UCSD-AML1 (cell line): ENCODE measurements around the gene ABCA5.

Experiments used
- DNase-seq: peaks from one replicate; lab custom pipeline; 2025; ENCODE audit not compliant: unreplicated experiment; lab: John Stamatoyannopoulos, UW

ABCA5 gene

GRCh38 chr17:69269131-69269998, 57.6 kb downstream of the ABCA5 start:
- DNase-seq, result no peak

DNA sequence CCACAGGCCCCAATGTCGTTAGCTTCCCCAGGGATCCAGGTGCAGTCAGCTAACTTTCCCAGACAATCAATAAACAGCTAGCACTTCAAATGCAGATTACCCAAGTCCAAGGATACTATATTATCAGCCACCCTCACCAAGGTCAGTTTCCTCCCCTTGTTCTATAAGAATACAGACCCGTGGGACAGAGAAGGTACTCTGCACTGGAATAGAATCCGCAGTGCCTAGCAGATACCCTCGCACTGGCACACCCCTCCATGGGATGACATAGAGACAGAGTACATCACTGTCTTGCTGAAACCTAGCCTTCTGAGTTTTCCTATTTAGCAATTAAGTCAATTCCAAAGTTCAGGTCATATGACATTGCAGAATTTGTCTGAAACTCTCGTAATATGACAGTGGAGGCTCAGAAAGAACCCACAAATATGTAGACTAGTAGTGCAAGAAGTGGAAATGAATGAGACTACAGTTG, 58.4 kb downstream of the ABCA5 start:
- DNase-seq, result no peak

DNA sequence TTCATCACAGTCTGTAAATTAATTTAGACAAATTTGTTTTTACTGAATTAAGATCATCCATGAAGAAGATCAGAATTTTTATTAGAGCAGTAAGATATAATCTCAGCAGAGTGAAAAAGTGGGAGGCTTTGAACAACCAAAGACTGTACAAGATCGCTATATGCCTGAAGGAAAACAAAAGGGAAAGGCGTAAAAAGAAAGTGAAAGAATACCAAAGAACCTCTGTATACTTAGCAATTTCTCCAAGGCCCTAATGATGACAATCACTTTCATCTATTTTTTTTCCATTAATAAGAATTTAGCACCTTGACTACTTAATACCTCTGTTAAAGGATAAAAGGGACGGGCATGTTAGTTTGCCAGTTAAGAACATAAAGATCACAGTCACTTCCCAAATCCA, 59.7 kb downstream of the ABCA5 start:
- DNase-seq, result no peak

DNA sequence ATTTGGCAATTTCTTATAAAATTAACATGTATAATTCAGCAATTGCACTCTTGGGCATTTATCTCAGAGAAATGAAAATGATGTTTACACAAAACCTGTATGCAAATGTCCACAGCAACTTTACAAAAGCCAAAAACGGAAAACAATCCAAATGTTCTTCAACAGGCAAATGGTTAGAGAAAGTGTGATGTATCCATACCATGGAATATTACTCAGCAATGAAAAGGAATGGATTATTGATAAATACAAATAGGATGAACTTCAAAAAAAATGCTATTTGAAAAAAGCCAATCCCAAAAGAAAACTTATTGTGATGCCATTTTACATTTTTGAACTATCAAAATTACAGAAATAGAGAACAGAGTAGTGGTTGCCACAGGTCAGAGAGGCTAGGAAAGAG, 61.1 kb downstream of the ABCA5 start:
- no peak for DNase-seq

GRCh38 chr17:69254187-69254586, 72.7 kb downstream of the ABCA5 start:
- no peak for DNase-seq

GRCh38 chr17:69250641-69251040, 76.3 kb downstream of the ABCA5 start:
- no peak for DNase-seq

DNA sequence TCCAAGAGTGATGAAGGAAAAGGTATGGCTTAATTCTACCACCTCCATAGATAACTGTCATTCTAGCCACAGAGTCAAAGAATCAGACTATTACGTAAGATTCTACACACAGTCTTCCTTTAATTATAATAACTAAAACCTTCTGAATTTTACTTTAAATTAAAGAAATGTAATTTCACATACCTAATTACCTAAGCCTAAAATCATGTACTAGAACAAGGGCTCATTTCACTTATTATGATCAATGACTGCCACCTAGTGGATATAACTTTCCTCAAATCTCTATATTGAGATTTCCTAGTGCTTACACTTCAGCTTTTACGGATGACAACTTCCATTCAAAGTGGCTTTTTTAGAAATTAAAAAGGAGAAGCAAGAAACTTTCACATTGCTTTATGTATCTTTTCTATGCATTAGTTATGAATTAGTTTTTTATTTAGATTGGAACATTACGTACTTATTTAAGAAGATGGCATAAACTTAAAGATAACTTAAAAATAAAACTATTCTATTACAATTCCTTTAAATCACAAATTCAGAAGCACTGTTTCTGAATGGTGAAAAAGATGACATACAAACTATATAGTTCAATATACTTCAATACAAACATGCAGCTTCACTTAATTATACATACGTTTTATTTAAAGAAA, 80.1 kb downstream of the ABCA5 start:
- DNase-seq, result no peak

- no peak for DNase-seq
Measured at GRCh38 chr17:69246202-69246601, 80.7 kb downstream of the ABCA5 start.

DNA sequence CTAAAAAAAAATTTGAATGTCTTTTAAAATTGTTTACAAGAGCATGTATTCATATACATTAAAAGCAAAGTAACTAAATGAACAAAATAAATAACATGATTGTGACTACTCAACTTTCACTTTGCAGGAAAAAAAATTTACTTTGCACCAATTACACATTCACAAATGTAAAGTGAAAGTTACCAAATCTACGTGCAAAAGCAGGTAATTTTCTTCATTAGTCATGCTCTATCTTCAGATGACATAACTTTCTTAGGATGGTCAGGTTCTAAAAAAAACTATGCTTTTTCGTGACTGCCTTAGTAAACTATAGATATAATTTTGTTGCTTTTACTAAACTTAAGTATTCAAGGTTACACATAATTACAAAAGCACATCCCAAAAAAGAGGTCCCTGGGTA, 81.3 kb downstream of the ABCA5 start:
- DNase-seq, result no peak

DNA sequence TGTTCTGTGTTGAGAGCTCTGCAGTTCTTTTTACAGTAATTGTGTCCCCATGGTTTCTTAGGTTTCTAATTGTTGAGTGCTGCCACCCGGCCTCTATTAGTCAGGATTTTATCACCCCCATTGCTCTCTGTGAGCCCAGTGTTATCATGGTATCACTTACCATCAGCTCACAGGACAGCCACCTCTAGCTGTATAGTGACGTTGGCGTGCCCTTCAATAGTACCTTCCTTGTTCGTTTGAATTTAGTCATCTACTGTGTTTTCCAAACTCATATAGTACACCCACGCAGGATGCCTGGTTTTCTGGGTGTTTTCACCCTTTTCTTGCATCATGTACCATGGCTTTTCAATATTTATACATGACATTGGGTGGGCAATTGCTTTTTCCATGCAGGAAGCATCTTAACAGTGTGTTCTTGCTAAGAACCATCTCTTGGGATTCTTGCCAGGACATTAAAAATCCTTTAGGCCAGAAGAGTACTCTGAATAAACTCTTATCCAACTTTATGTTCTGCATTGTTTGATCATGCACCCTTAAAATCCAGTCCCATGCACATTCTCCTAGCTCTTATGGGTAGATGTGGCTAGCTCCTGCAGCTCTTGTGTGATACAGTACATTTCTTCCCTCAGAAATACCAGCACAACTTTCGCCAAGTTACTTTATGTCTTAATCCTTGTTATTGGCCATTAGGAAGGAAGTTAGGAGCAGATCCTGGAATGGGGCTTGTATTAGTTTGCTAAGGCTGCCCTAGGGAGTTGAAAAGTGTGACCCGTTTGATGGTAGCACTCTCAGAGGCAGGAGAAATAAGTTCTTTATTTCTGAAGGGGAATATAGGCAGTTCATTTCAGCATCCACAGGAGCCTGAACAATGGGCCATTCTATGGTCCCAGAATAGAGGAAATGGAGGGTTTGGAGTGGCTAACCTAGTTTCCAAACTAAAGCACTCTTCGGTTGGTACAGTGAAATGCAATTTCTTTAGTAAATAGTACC, 87.0 kb downstream of the ABCA5 start:
- no peak for DNase-seq

DNA sequence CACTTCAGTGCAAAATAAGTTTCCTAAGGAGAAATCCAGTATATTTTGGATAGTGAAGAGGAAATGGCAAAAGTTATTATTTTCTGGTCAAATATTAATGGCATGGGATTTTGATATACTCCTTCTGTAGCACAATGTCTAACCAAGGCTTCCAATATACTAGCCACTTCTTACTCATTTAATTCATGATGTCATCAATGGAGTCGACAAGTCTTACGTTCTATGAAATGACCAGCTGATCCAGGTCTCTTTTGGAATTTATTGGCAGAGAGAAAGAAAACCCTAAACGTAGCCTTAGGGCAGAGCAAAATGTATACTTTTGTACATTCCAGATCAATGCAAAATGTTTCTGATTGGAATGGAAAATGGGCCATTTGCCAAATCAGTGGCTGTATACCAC, 90.0 kb downstream of the ABCA5 start:
- DNase-seq, result no peak

DNA sequence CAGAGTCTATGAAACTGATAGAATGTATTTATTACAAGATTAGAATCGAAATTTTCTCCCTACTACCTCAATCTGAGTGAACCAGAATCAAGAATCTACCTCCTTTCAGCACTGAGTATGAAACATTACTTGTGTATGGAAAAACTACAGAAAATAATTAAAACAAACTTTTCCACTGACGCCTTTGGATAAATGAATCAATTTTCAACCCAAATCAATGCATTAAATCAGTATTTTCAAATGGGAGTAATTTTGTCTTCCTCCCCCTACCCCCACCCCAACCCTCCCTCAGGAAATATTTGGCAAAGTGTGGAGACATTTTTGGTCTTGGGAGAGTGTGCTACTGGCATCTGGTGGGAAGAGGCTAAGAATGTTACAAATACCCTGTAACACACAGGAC, 90.5 kb downstream of the ABCA5 start:
- no peak for DNase-seq

DNA sequence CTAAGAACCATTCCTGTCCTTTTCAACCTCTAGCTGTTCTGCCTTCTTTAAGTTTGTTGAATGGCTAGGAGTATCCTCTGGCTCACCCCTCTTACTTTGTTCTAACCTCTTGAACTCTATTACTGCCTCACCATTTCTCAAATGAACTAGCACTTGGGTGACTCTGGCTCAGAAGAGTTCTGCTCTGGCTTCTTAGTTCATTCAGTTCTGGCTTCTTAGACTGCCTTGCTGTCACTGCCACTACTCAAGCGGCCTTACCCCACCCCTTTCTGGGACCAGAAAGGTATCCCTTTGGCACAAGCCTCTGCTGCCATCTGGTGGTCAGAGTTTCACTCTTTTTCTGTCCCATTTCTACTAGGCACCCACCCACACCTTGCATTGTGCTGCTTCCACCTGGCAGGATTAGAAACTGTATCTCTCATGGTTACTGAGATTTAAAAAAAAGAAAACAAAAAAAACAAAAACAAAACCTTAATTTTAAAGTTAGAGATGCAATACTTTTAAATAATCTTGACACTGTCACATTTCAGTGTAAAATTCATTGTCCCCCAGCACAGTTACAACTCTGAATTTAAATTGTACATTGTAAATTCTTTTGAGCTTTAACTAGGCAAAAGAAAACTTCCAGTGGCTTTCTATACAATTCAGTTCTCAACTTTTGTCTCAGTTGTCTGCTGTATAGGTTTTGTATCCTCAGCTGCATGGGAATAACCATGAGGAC, 91.4 kb downstream of the ABCA5 start:
- peak; percentile 77 for DNase-seq

DNA sequence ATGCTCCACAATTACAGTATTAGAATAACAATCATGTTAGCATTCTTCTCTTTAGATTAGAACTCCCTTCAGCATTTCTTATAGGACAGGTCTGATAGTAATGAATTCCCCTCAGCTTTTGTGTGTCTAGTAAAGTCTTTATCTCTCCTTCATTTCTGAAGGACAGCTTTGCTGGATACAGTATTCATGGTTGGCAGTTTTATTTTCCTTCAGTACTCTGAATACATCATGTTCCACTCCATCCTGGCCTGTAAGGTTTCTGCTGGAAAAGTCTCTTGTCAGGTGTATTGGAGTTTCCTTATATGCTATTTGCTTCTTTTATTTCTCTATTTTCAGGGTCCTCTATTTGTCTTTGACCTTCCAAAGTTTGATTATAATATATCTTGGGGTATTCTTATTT, 94.3 kb downstream of the ABCA5 start:
- no peak for DNase-seq

- no peak for DNase-seq
Measured at GRCh38 chr17:69231521-69231920, 95.4 kb downstream of the ABCA5 start.

DNA sequence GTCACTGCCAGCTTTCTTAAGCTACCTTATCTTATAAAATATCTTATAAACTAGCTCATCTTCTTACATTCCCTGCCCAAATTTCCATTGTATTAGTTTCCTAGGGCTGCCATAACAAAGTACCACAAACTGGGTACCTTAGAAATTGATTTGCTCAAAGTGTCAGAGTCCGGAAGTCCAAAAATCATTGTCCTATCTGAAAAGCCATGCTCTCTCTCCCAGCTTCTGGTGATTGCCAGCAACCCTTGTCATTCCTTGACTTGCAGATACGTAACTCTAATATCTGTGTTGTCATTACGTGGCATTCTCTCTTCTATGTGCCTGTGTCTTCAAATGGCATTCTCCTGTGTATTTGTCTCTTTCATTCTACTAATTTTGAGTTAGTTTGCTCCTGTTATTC, 96.0 kb downstream of the ABCA5 start:
- no peak for DNase-seq

- no peak for DNase-seq
Measured at GRCh38 chr17:69228576-69228975, 98.4 kb downstream of the ABCA5 start, which contains the start of gene ABCA10. Gene ABCA10 (minus strand): TSS chr17:69228824. CDS start chr17:69225358, 3,466 bp downstream.

DNA sequence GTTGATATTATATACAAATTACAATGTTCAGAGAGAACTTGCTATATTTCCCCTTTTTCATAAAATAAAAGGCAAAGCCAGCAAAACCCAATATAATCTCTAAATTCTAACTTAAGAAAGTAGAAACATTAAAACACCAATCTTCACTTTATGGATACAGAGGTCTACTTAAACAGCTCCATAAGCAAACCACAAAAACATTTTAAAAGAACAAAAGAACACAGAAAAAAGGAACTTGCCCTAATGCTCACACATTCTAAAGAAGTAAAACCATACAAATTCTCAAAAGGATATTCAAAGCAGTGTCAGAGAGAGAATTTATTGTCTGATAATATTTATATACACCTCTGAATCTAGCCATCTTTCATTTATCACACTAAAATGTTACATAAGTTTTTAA, 98.9 kb downstream of the ABCA5 start:
- DNase-seq, result no peak

DNA sequence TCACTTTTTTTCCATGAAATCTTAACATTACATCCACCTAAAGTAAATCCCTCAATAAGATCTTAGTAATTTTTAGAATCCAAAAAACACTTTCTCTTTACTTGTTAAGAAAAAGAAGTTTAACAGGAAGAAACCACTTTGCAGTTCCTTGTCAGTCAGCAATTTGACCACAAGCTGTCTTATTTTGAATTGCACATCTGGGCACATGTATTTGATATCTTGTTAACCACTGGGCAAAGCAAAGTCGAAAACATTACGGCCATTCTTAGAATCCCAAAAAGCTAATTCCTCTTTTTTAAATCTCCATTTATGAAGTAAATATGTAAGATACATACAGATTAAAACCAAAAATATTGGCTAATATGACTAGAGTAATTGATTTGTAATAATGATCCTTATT, 99.4 kb downstream of the ABCA5 start:
- DNase-seq, result no peak

DNA sequence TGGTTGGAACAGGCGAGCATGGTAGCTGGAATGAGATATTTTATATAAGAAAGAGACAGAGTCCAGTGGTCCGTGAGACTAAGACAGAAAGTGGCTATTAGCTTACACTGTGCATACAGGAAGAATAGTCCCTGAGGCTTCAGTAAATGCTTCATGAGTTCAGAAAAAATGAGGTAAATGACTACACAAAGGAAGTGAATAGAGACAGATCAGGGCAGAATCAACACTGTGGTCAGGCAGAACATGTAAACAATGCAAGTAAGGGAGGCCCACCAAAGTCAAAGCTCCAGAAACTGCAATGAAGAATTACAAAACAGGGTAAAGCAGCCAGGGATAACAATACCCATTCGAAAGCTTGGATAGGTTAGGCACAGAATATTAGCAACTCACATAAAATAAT, 103.1 kb downstream of the ABCA5 start:
- DNase-seq, result no peak
